Measurements from ENCODE around the gene SELP. TPM values are rescaled to one million over a fixed set of nuclear protein-coding genes. Genes with fewer than 3 reads are reported as not detected.

The SELP gene
- total RNA-seq, 4 donors from 2014 or later: 1.9 to 26.0 (median 8.0) TPM

GRCh38 chr1:169590932-169591331, 39.0 kb downstream of the SELP start:
- no peak overlapping the region for H3K27ac ChIP-seq
- no peaks in the 10 kb centered on the region for H3K36me3 ChIP-seq
- peaks cover 14% of the 10 kb centered on the region for H3K27me3 ChIP-seq
- no peak for ATAC-seq
- H3K4me1 ChIP-seq: peaks cover 0 to 10% (median 0%) of the 10 kb centered on the region in 3 donors
- 63 to 89% methylated on average over 5 of the region's 5 CpGs for WGBS, 2 donors (ENCODE audit: low coverage in 1 of 2)
- TF ChIP-seq POLR2A (IDR thresholded peaks at IDR 0.05) (no peak), EP300 (IDR thresholded peaks at IDR 0.05) (no peak), POLR2AphosphoS5 (IDR thresholded peaks at IDR 0.05) (no peak), CTCF (IDR thresholded peaks at IDR 0.05) (no peak)
- no peak overlapping the region for H3K4me3 ChIP-seq
- no peaks in the 10 kb centered on the region for H3K9me3 ChIP-seq

- Histone ChIP-seq H3K4me3 (no peak overlapping the region), H3K27ac (no peak overlapping the region), H3K36me3 (no peaks in the 10 kb centered on the region), H3K9me3 (no peaks in the 10 kb centered on the region), H3K4me1 (peaks cover 0 to 10% (median 0%) of the 10 kb centered on the region in 3 donors), H3K27me3 (peaks cover 18% of the 10 kb centered on the region)
- TF ChIP-seq EP300 (IDR thresholded peaks at IDR 0.05): no peak
- TF ChIP-seq POLR2A (IDR thresholded peaks at IDR 0.05): no peak
- no peak for TF ChIP-seq CTCF (IDR thresholded peaks at IDR 0.05)
- no peak for TF ChIP-seq POLR2AphosphoS5 (IDR thresholded peaks at IDR 0.05)
- ATAC-seq: no peak
- WGBS, 2 donors (ENCODE audit: low coverage in 1 of 2): 75 to 87% methylated on average over 4 of the region's 4 CpGs
Observed at GRCh38 chr1:169588785-169589485, 41.0 kb downstream of the SELP start.

GRCh38 chr1:169588112-169588511, 41.8 kb downstream of the SELP start:
- ATAC-seq: no peak
- Histone ChIP-seq H3K4me1 (peaks cover 0 to 10% (median 0%) of the 10 kb centered on the region in 3 donors), H3K9me3 (no peaks in the 10 kb centered on the region), H3K4me3 (no peak overlapping the region), H3K27me3 (peaks cover 18% of the 10 kb centered on the region), H3K27ac (no peak overlapping the region), H3K36me3 (no peaks in the 10 kb centered on the region)
- 0 to 18% methylated on average over 1 of the region's 1 CpG for WGBS, 2 donors (ENCODE audit: low coverage in 1 of 2)
- no peak for TF ChIP-seq CTCF (IDR thresholded peaks at IDR 0.05)
- no peak for TF ChIP-seq POLR2AphosphoS5 (IDR thresholded peaks at IDR 0.05)
- no peak for TF ChIP-seq EP300 (IDR thresholded peaks at IDR 0.05)

GRCh38 chr1:169586395-169587255, 43.3 kb downstream of the SELP start, which contains the start of gene F5:
Gene F5 (minus strand): TSS chr1:169586481. CDS start chr1:169586386, 95 bp downstream.
- H3K4me1 ChIP-seq: peaks cover 0 to 10% (median 0%) of the 10 kb centered on the region in 3 donors
- WGBS, 2 donors (ENCODE audit: low coverage in 1 of 2): 45% methylated on average over 5 to 6 of the region's 15 CpGs
- H3K27me3 ChIP-seq: peaks cover 26% of the 10 kb centered on the region
- no peak for TF ChIP-seq POLR2A (IDR thresholded peaks at IDR 0.05)
- TF ChIP-seq POLR2AphosphoS5 (IDR thresholded peaks at IDR 0.05): no peak
- TF ChIP-seq EP300 (IDR thresholded peaks at IDR 0.05): no peak
- TF ChIP-seq CTCF (IDR thresholded peaks at IDR 0.05): peak in 3 of 4 experiments; percentile 16 to 48 (median 30)
- H3K36me3 ChIP-seq: no peaks in the 10 kb centered on the region
- no peak within 1 kb of the TSS for H3K4me3 ChIP-seq
- no peak within 1 kb of the TSS for H3K27ac ChIP-seq
- H3K9me3 ChIP-seq: no peaks in the 10 kb centered on the region
- ATAC-seq: peak; percentile 79

All from gastroesophageal sphincter (tissue), 4 donors.